Embryonic facial prominence (tissue), 1 donor: Measurements from ENCODE around the gene VTN.
A peak's percentile ranks its signal among the peaks of the same experiment; 100 is the strongest.

Experiments used
- DNase-seq: peaks from one replicate; pipeline ENCODE4 v3.0.0-alpha.2; 2016; ENCODE audit errors: extremely low spot score

Gene VTN

GRCh38 chr17:28368915-28369683 is 1.0 kb downstream of the VTN start:
- DNase-seq: no peak

DNA sequence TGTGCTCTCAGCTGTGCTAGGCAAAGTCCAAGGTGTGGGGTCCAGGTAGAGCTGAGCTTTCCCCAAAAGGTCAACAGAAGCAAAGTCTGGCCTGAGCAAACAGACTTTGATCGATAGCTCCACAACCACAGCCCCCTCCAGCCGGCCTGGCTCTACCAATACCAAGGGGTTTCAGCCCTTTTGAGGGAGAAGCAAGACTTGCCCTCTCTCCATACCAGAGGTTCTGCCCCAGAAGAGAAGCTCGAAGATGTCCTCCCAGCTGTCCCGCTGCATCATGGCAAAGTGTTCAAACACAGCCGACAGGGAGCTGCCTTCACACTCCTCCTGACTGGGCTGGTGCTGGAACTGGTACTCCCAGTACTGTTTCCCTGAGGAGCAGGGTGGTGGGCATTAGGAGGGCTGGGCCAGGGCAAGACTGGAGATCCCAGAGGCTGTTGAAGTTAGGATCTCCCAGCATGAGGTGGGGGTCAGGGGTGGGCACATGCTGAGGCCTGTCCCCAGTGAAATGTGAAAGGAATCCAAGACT is 1.7 kb downstream of the VTN start:
- no peak for DNase-seq

DNA sequence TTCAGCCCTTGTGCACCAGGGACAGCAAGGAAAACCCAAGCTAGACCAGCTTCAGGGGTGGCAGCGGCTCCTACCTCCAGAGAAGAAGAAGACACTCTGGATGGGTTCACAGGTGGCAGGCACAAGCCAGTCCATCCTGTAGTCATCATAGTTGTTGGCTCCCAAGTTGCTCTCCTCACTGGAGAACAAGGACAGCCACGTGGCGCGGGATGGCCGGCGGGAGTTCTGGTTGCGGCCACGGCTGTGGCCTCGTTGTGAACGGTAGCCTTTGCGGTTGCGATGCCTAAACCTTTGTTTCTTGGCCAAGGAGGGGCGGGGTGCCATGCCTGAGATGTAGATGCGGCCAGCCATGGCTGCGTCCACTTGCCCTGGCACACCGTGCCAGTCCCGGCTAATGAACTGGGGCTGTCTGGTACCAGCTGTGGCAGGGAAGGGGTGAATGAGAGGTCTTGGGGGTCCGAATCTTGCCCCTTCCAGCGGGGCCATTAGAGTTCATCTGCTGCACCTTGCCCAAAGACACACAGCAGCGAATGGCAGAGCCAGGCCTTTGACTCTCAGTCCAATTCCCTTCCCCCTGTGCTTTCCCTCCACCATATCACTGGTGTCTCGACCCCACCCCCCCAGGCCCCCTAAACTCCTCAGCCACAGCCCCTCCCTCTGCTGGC is 2.3 kb downstream of the VTN start:
- DNase-seq: no peak

DNA sequence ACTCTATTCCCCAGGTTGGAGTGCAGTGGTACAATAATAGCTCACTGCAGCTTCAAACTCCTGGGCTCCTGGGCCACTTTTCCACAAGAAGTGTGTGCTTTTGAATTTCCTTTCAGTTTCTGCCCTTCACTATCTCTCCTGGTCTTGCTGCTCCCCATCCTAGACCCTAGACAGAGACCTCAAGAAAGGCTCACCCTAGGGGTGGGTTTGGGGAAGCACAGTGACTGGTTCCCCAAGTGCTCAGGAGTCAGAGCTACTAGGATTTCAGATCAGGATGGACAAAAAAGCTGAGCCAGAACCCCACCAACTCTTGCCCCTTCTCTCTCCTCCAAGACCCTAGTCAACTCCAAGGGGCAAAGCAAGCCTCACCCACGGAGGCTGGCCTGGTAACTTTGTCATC is 3.5 kb downstream of the VTN start:
- DNase-seq: no peak

DNA sequence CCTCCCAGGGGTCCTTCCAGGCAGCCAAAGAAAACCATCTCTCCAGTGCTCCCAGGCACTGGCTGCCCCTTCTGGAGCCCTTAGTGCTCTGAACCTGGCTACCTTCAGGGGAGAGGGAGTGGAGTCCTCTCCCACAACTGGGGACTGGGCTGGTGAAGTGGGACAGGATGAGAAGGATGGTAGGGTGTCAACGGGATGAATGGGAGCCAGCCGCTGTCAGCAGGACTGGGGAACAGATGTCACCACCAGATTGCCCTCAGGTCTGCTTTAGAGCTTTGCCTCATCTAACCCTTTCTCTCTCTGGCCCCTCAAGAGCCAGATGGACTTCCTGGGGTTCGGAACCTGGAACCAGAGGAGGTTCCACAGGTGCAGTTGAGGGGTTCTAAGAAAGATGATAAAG is 4.6 kb downstream of the VTN start:
- no peak for DNase-seq

- no peak for DNase-seq
Measured at GRCh38 chr17:28364665-28365363, 5.3 kb downstream of the VTN start, which contains the start of gene SEBOX. SEBOX (minus strand) TSS chr17:28365199; CDS start chr17:28365151, 48 bp downstream.

DNA sequence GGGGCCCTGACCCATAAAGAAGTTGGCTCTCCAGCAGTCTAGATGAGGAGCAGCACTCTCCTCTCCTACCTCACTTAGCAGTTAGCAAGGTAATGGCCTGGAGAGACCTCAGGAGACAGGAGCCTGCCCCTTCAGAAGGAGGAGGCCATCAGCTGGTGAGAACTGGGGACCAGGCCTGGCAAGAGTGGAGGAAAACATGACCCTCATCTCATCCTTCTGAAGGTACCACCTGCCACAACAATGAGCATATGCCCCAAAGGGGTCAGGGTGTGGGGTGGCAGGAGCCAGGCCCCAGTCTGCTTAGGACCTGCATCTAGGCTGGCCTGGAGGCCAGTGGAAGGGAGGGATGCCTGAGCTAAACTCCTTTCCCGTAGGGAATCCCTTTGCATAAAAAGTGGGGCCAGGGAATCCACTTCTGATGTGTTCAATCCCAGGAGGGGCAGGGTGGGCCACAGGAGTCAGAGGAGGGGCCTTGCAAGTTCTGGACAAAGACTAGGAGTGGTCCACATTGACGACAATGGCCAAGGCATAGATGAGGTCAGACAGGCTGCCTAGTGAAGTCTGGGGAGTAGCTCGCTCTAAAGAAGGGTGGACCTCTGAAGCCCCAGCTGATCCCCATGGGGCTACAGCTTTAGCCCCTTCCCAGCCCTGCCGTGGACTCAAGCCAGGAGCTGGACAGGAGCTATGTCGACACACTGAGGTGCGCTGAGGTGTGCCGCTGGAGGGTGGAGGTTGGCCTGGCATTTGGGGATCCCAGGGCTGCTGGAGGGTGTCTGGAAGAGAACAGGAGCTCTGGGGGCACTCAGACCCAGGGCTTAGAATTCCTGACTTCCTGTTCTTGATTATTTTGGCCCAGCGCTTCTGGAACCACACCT is 6.1 kb downstream of the VTN start:
- no peak for DNase-seq

- DNase-seq: no peak
Measured at GRCh38 chr17:28363186-28363585, 6.9 kb downstream of the VTN start.

DNA sequence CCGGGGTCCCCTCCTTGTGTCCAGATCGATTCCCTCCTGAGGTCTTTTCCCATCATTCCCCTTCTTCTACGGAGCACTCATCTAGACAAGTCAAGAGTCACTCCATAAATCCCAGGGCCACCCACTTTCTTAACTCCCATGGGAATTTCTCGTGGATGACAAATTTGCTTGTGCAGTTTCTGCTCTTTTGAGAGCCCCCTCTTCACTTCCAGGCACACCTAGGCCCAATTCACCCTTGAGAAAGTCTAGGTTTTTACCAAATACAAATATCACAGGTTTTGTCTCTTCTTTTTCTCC is 12.3 kb downstream of the VTN start:
- no peak for DNase-seq

DNA sequence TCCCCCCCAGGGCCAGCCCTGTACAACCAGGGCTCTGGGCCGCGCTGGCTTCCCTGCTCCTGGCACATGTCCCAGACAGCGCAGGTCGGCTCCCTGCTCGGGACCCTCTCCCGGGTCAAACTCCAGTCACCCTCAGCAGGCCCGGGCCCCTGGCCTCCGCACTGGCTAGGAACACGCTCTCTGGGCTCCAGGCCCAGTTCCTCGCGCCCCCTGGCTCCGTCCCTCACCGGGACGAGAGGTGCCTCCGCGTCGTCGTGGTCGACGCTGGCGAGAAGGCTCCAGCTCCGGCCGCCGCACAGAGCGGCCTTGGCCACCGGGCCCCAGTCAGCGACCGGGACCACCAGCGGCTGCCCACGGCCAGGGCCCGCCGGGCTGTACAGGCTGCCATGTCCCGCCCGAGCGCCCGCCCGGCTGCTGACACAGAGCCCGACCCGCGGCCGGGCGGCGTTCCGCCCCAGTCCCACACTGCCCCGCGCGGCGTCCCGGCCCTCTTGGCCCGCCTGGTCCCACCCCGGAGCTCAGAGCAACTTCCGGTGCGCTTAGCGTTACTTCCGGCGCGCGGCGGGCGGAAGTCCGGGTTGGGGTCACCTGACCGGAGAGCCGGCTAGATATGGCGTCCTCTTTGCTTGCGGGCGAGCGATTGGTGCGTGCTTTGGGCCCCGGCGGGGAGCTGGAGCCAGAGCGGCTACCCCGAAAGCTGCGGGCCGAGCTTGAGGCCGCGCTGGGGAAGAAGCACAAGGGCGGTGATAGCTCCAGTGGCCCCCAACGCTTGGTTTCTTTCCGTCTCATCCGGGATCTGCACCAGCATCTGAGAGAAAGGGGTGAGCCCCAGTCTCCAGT is 12.8 kb downstream of the VTN start, which contains the start of gene POLDIP2:
POLDIP2 (minus strand) TSS at position 467 of the 840 bp plus-strand sequence; CDS start at position 388, 79 bp downstream.
- peak; percentile 90 for DNase-seq

- no peak for DNase-seq
Measured at GRCh38 chr17:28350271-28350670, 19.8 kb downstream of the VTN start.

- DNase-seq: no peak
Measured at GRCh38 chr17:28348979-28349378, 21.1 kb downstream of the VTN start.

DNA sequence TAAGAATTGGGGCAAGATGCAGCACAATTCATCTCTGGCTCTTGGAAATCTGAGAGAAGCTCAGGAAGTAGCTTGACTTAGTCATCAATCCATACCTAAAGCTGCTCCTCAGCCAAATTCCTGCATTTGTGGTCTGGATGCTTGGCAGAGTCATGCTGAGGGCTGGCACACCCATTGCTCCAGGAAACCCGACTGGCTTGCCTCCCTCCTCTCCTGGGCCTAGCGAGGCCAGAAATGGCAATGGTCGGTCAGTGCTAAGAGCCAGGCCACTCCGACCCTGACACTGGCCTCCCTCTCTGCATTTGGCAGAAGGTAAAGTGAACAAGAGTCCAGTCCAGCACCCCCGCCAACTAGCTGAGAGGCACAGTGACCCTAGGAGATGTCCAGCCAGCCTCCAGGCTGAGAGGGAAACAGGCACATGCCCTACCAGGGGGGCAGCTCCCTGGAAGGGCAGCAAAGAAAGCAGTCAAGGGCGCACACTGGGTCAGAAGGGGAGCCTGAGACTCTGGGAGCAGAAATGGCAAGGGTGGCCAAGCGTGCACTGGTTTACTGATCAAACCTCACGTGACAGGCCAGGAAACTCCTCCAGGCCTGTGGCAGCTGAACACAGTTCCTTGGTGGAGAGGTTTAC is 22.7 kb downstream of the VTN start:
- no peak for DNase-seq

GRCh38 chr17:28346746-28347246 is 23.3 kb downstream of the VTN start:
- DNase-seq: no peak

- no peak for DNase-seq
Measured at GRCh38 chr17:28346199-28346580, 23.9 kb downstream of the VTN start.

DNA sequence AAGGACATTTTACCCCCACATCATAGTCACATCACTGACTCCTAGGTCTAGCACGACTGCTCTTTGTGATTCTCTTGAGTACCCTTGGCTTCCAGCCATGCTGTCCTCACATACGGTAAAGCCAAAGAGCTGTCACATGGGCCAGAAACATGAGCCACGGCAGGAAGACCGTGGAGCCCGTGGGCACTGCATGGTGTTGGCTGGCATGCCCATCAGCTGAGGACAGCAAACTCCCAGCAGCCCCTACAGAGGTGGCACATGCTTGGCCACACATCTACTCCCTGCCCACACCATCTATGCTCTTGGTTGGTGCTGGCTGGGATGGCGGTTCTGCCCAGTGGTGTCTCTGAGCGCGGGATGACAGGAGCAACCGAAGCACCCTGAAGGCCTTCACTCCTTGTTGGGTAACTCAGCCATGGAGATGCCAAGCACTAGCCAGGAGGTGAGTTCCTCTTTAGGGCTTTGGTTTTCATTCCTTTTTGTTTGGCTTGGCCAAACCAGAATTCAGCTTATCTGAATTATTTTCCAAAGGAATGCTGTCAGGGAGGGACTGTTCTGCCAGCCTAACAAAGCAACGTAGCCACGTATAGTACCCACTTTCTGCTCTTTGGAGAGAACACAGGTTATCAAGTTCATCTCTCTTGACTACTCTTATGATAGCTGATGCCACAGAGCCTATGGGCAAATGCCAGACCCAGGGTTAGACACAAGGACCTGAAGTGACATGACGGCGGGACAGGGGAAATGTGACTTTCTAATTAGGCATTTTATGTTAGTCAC is 24.5 kb downstream of the VTN start:
- DNase-seq: no peak

DNA sequence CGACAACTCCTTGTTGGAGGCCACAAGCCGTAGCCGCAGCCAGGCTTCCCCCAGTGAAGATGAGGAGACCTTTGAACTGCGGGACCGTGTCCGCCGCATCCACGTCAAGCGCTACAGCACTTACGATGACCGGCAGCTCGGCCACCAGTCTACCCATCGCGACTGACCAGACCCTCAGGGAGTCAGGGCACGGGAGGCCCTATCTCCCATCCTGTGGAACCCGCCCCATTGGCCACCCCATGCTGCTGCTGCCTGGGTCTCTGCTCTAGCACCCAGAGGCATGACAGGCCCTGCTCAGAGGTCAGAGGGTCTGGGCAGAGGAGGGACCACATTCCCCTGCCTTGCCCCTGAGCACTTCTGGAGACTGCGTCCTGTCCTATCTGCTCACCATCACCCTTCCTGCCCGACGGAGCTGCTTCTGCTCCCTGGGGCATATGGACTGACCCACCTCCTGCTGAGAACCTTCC is 25.6 kb downstream of the VTN start:
- no peak for DNase-seq

GRCh38 chr17:28344011-28344410 is 26.1 kb downstream of the VTN start:
- DNase-seq: no peak

GRCh38 chr17:28343491-28343932 is 26.6 kb downstream of the VTN start:
- DNase-seq: no peak
